Ishikawa (cell line): ENCODE data around the gene AFP.

Experiments
- CEBPB ChIP-seq: IDR thresholded peaks from 2 replicates; pipeline ENCODE4 v1.6.1; 2012
- CREB1 ChIP-seq: IDR thresholded peaks from 2 replicates; pipeline ENCODE4 v1.6.1; 2012; ENCODE audit warnings: low read depth
- EGR1 ChIP-seq: IDR thresholded peaks from 2 replicates; pipeline ENCODE4 v1.6.1; 2012
- EP300 ChIP-seq: IDR thresholded peaks from 2 replicates; pipeline ENCODE4 v1.6.1; 2012; ENCODE audit warnings: borderline replicate concordance
- FOXM1 ChIP-seq: IDR thresholded peaks from 2 replicates; pipeline ENCODE4 v1.6.1; 2012; ENCODE audit warnings: low read depth, borderline replicate concordance
- NFIC ChIP-seq: IDR thresholded peaks from 2 replicates; pipeline ENCODE4 v1.6.1; 2012
- RAD21 ChIP-seq: IDR thresholded peaks from 2 replicates; pipeline ENCODE4 v1.6.1; 2012; ENCODE audit warnings: low read depth
- REST ChIP-seq: IDR thresholded peaks from 2 replicates; pipeline ENCODE4 v1.6.1; 2012; ENCODE audit warnings: low read depth, mild to moderate bottlenecking
- TAF1 ChIP-seq: IDR thresholded peaks from 2 replicates; pipeline ENCODE4 v1.6.1; 2012; ENCODE audit warnings: low read depth, mild to moderate bottlenecking
- TCF12 ChIP-seq: IDR thresholded peaks from 2 replicates; pipeline ENCODE4 v1.6.1; 2012; ENCODE audit warnings: low read depth
- TEAD4 ChIP-seq: IDR thresholded peaks from 2 replicates; pipeline ENCODE4 v1.6.1; 2012
- USF1 ChIP-seq: IDR thresholded peaks from 2 replicates; pipeline ENCODE4 v1.6.1; 2012
- YY1 ChIP-seq: IDR thresholded peaks from 2 replicates; pipeline ENCODE4 v1.6.1; 2012; ENCODE audit warnings: low read depth
- ZBTB7A ChIP-seq: IDR thresholded peaks from 2 replicates; pipeline ENCODE4 v1.6.1; 2012; ENCODE audit warnings: low read depth
- TF ChIP-seq, protein P1 (sequence below): IDR thresholded peaks from 2 replicates; pipeline ENCODE4 v1.6.1; 2012

AFP gene

GRCh38 chr4:73404042-73404441 lies 32.0 kb upstream of the AFP start, which contains the start of gene ALB:
ALB (plus strand) TSS chr4:73404287; CDS start chr4:73404328, 41 bp downstream.
- TF ChIP-seq EGR1, result no peak
- no peak for TF ChIP-seq FOXM1
- TF ChIP-seq, protein P1, sequence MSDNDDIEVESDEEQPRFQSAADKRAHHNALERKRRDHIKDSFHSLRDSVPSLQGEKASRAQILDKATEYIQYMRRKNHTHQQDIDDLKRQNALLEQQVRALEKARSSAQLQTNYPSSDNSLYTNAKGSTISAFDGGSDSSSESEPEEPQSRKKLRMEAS, result no peak
- TF ChIP-seq YY1, result no peak
- TF ChIP-seq ZBTB7A, result no peak
- no peak for TF ChIP-seq CEBPB
- no peak for TF ChIP-seq CREB1
- TF ChIP-seq REST, result no peak
- no peak for TF ChIP-seq TCF12
- no peak for TF ChIP-seq EP300
- no peak for TF ChIP-seq TAF1
- TF ChIP-seq NFIC, result no peak
- TF ChIP-seq USF1, result no peak

- no peak for TF ChIP-seq REST
These were observed 31.6 kb upstream of the AFP start for GRCh38 chr4:73404457-73404856.

- TF ChIP-seq TCF12 (no peak), CREB1 (no peak), FOXM1 (no peak), YY1 (no peak), RAD21 (no peak), NFIC (no peak), EGR1 (no peak), TEAD4 (no peak), CEBPB (no peak), REST (no peak), ZBTB7A (no peak), EP300 (no peak), USF1 (no peak), TAF1 (no peak)
- TF ChIP-seq, protein P1, result no peak
These were observed 30.9 kb upstream of the AFP start for GRCh38 chr4:73405138-73405537.

DNA sequence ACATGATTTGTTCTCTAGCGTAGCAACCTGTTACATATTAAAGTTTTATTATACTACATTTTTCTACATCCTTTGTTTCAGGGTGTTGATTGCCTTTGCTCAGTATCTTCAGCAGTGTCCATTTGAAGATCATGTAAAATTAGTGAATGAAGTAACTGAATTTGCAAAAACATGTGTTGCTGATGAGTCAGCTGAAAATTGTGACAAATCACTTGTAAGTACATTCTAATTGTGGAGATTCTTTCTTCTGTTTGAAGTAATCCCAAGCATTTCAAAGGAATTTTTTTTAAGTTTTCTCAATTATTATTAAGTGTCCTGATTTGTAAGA lies 29.5 kb upstream of the AFP start:
- TF ChIP-seq TEAD4 (no peak), YY1 (no peak), TCF12 (no peak), REST (no peak), EGR1 (no peak), CEBPB (no peak)
